Measurements from ENCODE around the gene CIAO3. TPM values are rescaled to one million over a fixed set of nuclear protein-coding genes. Genes with fewer than 3 reads are reported as not detected.

The CIAO3 gene
- polyA plus RNA-seq, 1 donor from 2014 or later, result 57.8 TPM

DNA sequence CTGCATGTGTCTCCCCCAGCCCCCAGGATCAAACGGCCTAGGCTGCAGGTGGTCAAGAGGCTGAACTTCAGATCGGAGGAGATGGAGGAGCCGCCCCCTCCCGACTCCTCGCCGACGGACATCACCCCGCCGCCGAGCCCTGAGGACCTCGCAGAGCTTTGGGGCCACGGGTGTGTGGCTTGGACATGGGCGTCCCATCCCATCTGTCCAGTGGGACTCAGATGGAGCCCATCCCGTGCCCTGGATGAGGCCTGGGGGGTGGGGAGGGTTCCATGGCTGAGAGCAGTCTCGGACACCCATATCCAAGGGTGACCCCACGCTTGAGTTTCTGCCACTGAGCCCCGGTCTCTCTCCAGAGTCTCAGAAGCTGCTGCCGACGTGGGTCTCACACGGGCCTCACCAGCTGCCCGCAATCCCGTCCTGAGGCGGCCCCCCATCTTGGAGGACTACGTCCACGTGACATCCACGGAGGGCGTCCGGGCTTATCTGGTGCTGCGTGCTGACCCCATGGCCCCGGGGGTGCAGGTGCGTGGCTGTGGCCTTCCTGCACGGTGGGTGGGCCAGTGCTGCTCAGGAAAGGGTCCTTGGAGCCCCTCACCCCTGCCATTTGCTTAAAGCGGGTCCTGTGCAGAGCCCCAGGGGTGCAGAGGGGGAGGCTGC lies 48.5 kb upstream of the CIAO3 start:
- H3K36me3 ChIP-seq (ENCODE audit: insufficient read depth, low read length), result no peaks in the 10 kb centered on the region
- peak overlapping the region; percentile 70 for H3K9ac ChIP-seq (ENCODE audit: low read length)
- H3K9me2 ChIP-seq (ENCODE audit: insufficient read depth, low read length), result no peaks in the 10 kb centered on the region

DNA sequence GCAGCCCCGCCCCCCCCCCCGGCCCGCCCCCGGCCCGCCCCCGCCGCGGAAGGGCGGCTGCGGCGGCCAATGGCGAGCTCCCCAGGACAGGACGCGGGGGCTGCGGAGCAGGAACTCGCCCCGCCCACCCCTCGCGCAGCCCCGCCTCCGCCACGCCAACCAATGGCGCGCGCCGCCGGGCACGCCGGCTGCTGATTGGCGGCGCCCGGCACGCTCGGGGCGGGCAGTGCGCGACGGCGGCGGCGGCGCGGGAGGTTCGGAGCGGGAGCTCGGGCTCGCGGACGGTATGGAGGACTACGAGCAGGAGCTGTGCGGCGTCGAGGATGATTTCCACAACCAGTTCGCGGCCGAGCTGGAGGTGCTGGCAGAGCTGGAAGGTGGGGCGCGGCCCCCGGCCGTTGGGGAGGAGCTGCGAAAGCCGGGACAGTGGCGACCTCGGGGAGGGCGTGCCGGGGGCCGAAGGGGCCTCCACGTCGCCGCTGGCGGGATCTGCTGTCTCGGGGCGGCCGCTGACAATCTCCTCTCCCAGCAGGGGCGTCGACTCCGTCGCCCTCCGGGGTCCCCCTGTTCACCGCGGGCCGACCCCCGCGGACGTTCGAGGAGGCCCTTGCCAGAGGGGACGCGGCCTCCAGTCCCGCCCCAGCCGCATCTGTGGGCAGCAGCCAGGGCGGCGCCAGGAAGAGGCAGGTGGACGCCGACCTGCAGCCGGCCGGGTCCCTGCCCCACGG lies 47.8 kb upstream of the CIAO3 start, which contains the start of gene CHTF18:
TSS of gene CHTF18 (plus strand) at position 222 of the 728 bp plus-strand sequence. CDS start at position 287, 65 bp downstream.
- Histone ChIP-seq H3K27ac (ENCODE audit: low read length) (peak within 1 kb of the TSS; percentile 42), H3K9me3 (ENCODE audit: low read length) (no peaks in the 10 kb centered on the region), H3F3A (ENCODE audit: insufficient read depth, low read length, poor library complexity, severe bottlenecking) (no peaks in the 10 kb centered on the region), H3K9me2 (ENCODE audit: insufficient read depth, low read length) (no peaks in the 10 kb centered on the region), H4K20me1 (ENCODE audit: insufficient read depth) (no peaks in the 10 kb centered on the region), H3K79me2 (replicated peaks; ENCODE audit: insufficient read depth, low read length) (peaks cover 9% of the 10 kb centered on the region), H3K4me2 (ENCODE audit: low read length) (peak within 1 kb of the TSS; percentile 78), H3K9ac (ENCODE audit: low read length) (peak within 1 kb of the TSS; percentile 72), H3K27me3 (ENCODE audit: insufficient read depth, low read depth, low read length) (no peaks in the 10 kb centered on the region), H3K36me3 (ENCODE audit: insufficient read depth, low read length) (no peaks in the 10 kb centered on the region), H3K4me3 (ENCODE audit: low read length) (peak within 1 kb of the TSS; percentile 95), H2AFZ (ENCODE audit: low read depth, low read length) (no peak within 1 kb of the TSS)
- TF ChIP-seq TAF1 (IDR thresholded peaks at IDR 0.05; ENCODE audit: low read depth) (peak; percentile 33), SMC3 (conservative IDR thresholded peaks at IDR 0.05; ENCODE audit: poor library complexity) (peak; percentile 32), POLR2AphosphoS5 (IDR thresholded peaks at IDR 0.05) (peak; percentile 71), EP300 (conservative IDR thresholded peaks at IDR 0.05; ENCODE audit: poor library complexity, severe bottlenecking) (peak; percentile 64), RAD21 (conservative IDR thresholded peaks at IDR 0.05) (peak; percentile 30), EZH2 (IDR thresholded peaks at IDR 0.05; ENCODE audit: borderline replicate concordance, insufficient read depth, low read length, poor library complexity, severe bottlenecking) (no peak)
- TF ChIP-seq, protein P1, sequence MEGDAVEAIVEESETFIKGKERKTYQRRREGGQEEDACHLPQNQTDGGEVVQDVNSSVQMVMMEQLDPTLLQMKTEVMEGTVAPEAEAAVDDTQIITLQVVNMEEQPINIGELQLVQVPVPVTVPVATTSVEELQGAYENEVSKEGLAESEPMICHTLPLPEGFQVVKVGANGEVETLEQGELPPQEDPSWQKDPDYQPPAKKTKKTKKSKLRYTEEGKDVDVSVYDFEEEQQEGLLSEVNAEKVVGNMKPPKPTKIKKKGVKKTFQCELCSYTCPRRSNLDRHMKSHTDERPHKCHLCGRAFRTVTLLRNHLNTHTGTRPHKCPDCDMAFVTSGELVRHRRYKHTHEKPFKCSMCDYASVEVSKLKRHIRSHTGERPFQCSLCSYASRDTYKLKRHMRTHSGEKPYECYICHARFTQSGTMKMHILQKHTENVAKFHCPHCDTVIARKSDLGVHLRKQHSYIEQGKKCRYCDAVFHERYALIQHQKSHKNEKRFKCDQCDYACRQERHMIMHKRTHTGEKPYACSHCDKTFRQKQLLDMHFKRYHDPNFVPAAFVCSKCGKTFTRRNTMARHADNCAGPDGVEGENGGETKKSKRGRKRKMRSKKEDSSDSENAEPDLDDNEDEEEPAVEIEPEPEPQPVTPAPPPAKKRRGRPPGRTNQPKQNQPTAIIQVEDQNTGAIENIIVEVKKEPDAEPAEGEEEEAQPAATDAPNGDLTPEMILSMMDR (IDR thresholded peaks at IDR 0.05; ENCODE audit: poor library complexity, severe bottlenecking), result no peak
- TF ChIP-seq, protein P2, sequence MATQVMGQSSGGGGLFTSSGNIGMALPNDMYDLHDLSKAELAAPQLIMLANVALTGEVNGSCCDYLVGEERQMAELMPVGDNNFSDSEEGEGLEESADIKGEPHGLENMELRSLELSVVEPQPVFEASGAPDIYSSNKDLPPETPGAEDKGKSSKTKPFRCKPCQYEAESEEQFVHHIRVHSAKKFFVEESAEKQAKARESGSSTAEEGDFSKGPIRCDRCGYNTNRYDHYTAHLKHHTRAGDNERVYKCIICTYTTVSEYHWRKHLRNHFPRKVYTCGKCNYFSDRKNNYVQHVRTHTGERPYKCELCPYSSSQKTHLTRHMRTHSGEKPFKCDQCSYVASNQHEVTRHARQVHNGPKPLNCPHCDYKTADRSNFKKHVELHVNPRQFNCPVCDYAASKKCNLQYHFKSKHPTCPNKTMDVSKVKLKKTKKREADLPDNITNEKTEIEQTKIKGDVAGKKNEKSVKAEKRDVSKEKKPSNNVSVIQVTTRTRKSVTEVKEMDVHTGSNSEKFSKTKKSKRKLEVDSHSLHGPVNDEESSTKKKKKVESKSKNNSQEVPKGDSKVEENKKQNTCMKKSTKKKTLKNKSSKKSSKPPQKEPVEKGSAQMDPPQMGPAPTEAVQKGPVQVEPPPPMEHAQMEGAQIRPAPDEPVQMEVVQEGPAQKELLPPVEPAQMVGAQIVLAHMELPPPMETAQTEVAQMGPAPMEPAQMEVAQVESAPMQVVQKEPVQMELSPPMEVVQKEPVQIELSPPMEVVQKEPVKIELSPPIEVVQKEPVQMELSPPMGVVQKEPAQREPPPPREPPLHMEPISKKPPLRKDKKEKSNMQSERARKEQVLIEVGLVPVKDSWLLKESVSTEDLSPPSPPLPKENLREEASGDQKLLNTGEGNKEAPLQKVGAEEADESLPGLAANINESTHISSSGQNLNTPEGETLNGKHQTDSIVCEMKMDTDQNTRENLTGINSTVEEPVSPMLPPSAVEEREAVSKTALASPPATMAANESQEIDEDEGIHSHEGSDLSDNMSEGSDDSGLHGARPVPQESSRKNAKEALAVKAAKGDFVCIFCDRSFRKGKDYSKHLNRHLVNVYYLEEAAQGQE (IDR thresholded peaks at IDR 0.05; ENCODE audit: borderline replicate concordance), result peak; percentile 24

More for the DNA sequence above, 48.5 kb upstream of the CIAO3 start:
- no peaks in the 10 kb centered on the region for H3F3A ChIP-seq (ENCODE audit: insufficient read depth, low read length, poor library complexity, severe bottlenecking)
- H3K9me3 ChIP-seq (ENCODE audit: low read length), result no peaks in the 10 kb centered on the region
- H2AFZ ChIP-seq (ENCODE audit: low read depth, low read length), result no peak overlapping the region
- H4K20me1 ChIP-seq (ENCODE audit: insufficient read depth), result no peaks in the 10 kb centered on the region
- H3K4me3 ChIP-seq (ENCODE audit: low read length), result peak overlapping the region; percentile 95
- H3K27ac ChIP-seq (ENCODE audit: low read length), result no peak overlapping the region
- peak overlapping the region; percentile 78 for H3K4me2 ChIP-seq (ENCODE audit: low read length)
- no peaks in the 10 kb centered on the region for H3K27me3 ChIP-seq (ENCODE audit: insufficient read depth, low read depth, low read length)
- TF ChIP-seq SMC3 (conservative IDR thresholded peaks at IDR 0.05; ENCODE audit: poor library complexity), result no peak
- TF ChIP-seq, protein P1 (IDR thresholded peaks at IDR 0.05; ENCODE audit: poor library complexity, severe bottlenecking), result no peak
- no peak for TF ChIP-seq EP300 (conservative IDR thresholded peaks at IDR 0.05; ENCODE audit: poor library complexity, severe bottlenecking)
- TF ChIP-seq, protein P2 (IDR thresholded peaks at IDR 0.05; ENCODE audit: borderline replicate concordance), result no peak
- TF ChIP-seq MXI1 (conservative IDR thresholded peaks at IDR 0.05; ENCODE audit: poor library complexity, severe bottlenecking), result no peak
- TF ChIP-seq TAF1 (IDR thresholded peaks at IDR 0.05; ENCODE audit: low read depth), result no peak
- no peak for TF ChIP-seq RAD21 (conservative IDR thresholded peaks at IDR 0.05)
- no peak for TF ChIP-seq POLR2AphosphoS5 (IDR thresholded peaks at IDR 0.05)
- TF ChIP-seq EZH2 (IDR thresholded peaks at IDR 0.05; ENCODE audit: borderline replicate concordance, insufficient read depth, low read length, poor library complexity, severe bottlenecking), result no peak
- peaks cover 9% of the 10 kb centered on the region for H3K79me2 ChIP-seq (replicated peaks; ENCODE audit: insufficient read depth, low read length)
